CD4-positive, alpha-beta T cell (primary cell): ENCODE measurements around the gene ARL5A. TPM values are rescaled to one million over a fixed set of nuclear protein-coding genes. Genes with fewer than 3 reads are reported as not detected.
"Not testable (repeated sequence)": the region's sequence is repeated elsewhere in the genome, so short reads cannot be mapped to it uniquely, and the experiment has no call there.

Experiments used
- ATAC-seq: fragments of 200-7000 bp; cut with Tn5 transposase; one replicate; pipeline ENCODE4 v1.10.0; 2022; ENCODE audit warnings: mild to moderate bottlenecking; ENCODE audit not compliant: poor library complexity
- CTCF ChIA-PET: fragments of 350-600 bp; sonication (Branson Sonifier 250); formaldehyde crosslinking; loops from one replicate; lab custom pipeline; 2021; ENCODE audit warnings: antibody characterized with exemption, inconsistent platforms; lab: Charles Lee
- POLR2A ChIA-PET: fragments of 350-600 bp; sonication (Branson Sonifier 250); formaldehyde crosslinking; loops from one replicate; lab custom pipeline; 2021; ENCODE audit warnings: antibody characterized with exemption, inconsistent platforms; lab: Charles Lee
- DNase-seq, 14 experiments: peaks; one replicate each; pipeline ENCODE4 v3.0.0-alpha.2; 2013 to 2020; ENCODE audit warnings: mixed read lengths in 2 of 14
- H3K27ac ChIP-seq, 2 donors: one replicate each; pipeline versions ENCODE4 v1.5.1 to v1.7.0; 2013; ENCODE audit warnings: low read length in 2 of 2, low read depth in 1 of 2, mild to moderate bottlenecking in 1 of 2
- H3K27me3 ChIP-seq, 2 experiments: 1 replicate in 1 of 2; 2 replicates in 1 of 2; pipeline versions ENCODE4 v1.6.1 to v1.7.0; 2013; ENCODE audit warnings: low read length in 2 of 2, control low read depth in 1 of 2, mild to moderate bottlenecking in 1 of 2, moderate library complexity in 1 of 2; ENCODE audit not compliant: insufficient read depth in 2 of 2, control insufficient read depth in 1 of 2
- H3K36me3 ChIP-seq: one replicate; pipeline ENCODE4 v1.6.1; 2013; ENCODE audit warnings: low read length, control low read depth; ENCODE audit not compliant: insufficient read depth
- H3K4me1 ChIP-seq: one replicate; pipeline ENCODE4 v1.6.1; 2013; ENCODE audit warnings: low read length, control low read depth; ENCODE audit not compliant: insufficient read depth
- H3K4me3 ChIP-seq: one replicate; pipeline ENCODE4 v1.5.1; 2013; ENCODE audit warnings: mild to moderate bottlenecking, low read length, moderate library complexity
- H3K9me3 ChIP-seq, 2 experiments: 1 replicate in 1 of 2; 2 replicates in 1 of 2; pipeline versions ENCODE4 v1.6.1 to v1.7.0; 2013; ENCODE audit warnings: low read length in 2 of 2, mild to moderate bottlenecking in 2 of 2, control low read depth in 1 of 2, moderate library complexity in 1 of 2; ENCODE audit not compliant: control insufficient read depth in 1 of 2, insufficient read depth in 1 of 2
- H3K27ac Mint-ChIP-seq: one replicate; pipeline ENCODE4 v1.8.0; 2020; ENCODE audit warnings: mixed read lengths
- H3K27me3 Mint-ChIP-seq: one replicate; pipeline ENCODE4 v1.8.0; 2021; ENCODE audit warnings: mixed read lengths
- H3K36me3 Mint-ChIP-seq: one replicate; pipeline ENCODE4 v1.8.0; 2021; ENCODE audit warnings: low read depth, mixed read lengths
- H3K4me1 Mint-ChIP-seq: one replicate; pipeline ENCODE4 v1.8.0; 2021; ENCODE audit warnings: low read depth, mixed read lengths
- H3K4me3 Mint-ChIP-seq: one replicate; pipeline ENCODE4 v1.8.0; 2020; ENCODE audit warnings: mild to moderate bottlenecking, mixed read lengths
- H3K9me3 Mint-ChIP-seq: one replicate; pipeline ENCODE4 v1.8.0; 2020; ENCODE audit warnings: mixed read lengths
- intact Hi-C, 2 experiments: fragments of 100-400 bp; cut with DNase I in 1 of 2; cut with micrococcal nuclease in 1 of 2; formaldehyde crosslinking; loops; one replicate each; pipeline versions ENCODE4 v1.15.1 to v1.9.0; 2023 to 2025; cut with DNase I, micrococcal nuclease
- total RNA-seq, 174 experiments: library from RNA in 2 of 174; stranded (reverse) in 2 of 174; gene quantifications; one replicate each; pipeline ENCODE4 v1.2.3 and lab custom pipeline; 2021 to 2026
- TF ChIP-seq, protein P1 (sequence below): fragments of 200-600 bp; IDR thresholded peaks from one replicate; pipeline ENCODE4 v1.8.0; 2022; ENCODE audit warnings: antibody characterized with exemption, mild to moderate bottlenecking

ARL5A gene
- total RNA-seq, 2 experiments from 2014 or later: 16.9 to 20.5 TPM

DNA sequence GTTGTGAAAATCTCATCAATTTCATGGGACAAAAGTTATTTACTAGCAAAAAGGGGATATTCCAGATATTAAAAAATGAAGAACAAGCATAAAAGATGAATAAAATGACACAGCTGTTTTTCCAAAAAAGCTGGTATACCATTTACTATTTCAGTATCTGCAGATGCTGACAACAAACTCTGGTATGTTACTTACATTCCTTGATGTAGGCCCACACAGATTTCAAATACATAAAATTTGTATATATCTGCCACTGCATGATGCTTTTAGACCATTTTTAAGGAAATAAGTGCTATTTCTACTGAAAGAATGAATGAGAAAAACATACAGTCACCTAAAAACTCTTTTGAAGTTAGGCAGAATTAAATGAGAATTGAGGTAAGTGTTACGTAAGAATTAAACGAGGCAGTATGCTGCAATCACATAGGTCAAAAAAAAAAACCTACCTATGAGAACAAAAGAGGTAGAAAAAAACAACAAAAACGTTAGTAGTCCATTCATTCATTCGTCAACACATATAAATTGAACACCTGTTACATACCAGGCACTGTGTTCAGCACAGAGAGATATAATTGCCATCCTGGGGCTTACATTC lies 32.5 kb downstream of the ARL5A start:
- H3K27ac ChIP-seq: no peak overlapping the region
- H3K36me3 Mint-ChIP-seq: peaks cover 45% of the 10 kb centered on the region
- H3K4me3 Mint-ChIP-seq: no peak overlapping the region
- ChIA-PET CTCF (no interaction called here), POLR2A (no interaction called here)
- no peaks in the 10 kb centered on the region for H3K9me3 Mint-ChIP-seq
- intact Hi-C loops: no loop called here
- no peaks in the 10 kb centered on the region for H3K4me1 ChIP-seq
- ATAC-seq (no peak), DNase-seq (no peak)
- TF ChIP-seq, protein P1, sequence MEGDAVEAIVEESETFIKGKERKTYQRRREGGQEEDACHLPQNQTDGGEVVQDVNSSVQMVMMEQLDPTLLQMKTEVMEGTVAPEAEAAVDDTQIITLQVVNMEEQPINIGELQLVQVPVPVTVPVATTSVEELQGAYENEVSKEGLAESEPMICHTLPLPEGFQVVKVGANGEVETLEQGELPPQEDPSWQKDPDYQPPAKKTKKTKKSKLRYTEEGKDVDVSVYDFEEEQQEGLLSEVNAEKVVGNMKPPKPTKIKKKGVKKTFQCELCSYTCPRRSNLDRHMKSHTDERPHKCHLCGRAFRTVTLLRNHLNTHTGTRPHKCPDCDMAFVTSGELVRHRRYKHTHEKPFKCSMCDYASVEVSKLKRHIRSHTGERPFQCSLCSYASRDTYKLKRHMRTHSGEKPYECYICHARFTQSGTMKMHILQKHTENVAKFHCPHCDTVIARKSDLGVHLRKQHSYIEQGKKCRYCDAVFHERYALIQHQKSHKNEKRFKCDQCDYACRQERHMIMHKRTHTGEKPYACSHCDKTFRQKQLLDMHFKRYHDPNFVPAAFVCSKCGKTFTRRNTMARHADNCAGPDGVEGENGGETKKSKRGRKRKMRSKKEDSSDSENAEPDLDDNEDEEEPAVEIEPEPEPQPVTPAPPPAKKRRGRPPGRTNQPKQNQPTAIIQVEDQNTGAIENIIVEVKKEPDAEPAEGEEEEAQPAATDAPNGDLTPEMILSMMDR: no peak
- H3K36me3 ChIP-seq: peaks cover 3% of the 10 kb centered on the region
- H3K4me3 ChIP-seq: no peak overlapping the region
- peaks cover 0 to 4% of the 10 kb centered on the region in 2 experiments for H3K9me3 ChIP-seq
- no peaks in the 10 kb centered on the region for H3K27me3 Mint-ChIP-seq
- H3K4me1 Mint-ChIP-seq: no peaks in the 10 kb centered on the region
- H3K27ac Mint-ChIP-seq: no peak overlapping the region
- no peaks in the 10 kb centered on the region for H3K27me3 ChIP-seq

DNA sequence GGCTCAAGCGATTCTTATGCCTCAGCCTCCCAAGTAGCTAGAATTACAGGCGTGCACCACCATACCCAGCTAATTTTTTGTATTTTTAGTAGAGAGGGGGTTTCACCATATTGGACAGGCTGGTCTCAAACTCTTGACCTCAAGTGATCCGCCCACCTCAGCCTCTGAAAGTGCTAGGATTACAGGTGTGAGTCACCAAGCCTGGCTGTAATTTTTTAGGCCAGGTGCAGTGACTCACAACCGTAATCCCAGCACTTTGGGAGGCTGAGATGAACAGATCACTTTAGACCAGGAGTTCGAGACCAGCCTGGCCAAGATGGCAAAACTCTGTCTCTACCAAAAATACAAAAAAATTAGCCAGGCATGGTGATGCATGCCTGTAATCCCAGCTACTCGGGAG lies 33.8 kb downstream of the ARL5A start:
- H3K27ac Mint-ChIP-seq, POLR2A ChIA-PET, DNase-seq, H3K27me3 ChIP-seq, H3K27me3 Mint-ChIP-seq, H3K9me3 Mint-ChIP-seq, ATAC-seq, H3K36me3 ChIP-seq, H3K27ac ChIP-seq, CTCF ChIA-PET, H3K4me1 ChIP-seq, intact Hi-C loops, H3K4me3 Mint-ChIP-seq, H3K9me3 ChIP-seq, H3K4me3 ChIP-seq, H3K4me1 Mint-ChIP-seq: not testable (repeated sequence)
- H3K36me3 Mint-ChIP-seq: peaks cover 45% of the 10 kb centered on the region

DNA sequence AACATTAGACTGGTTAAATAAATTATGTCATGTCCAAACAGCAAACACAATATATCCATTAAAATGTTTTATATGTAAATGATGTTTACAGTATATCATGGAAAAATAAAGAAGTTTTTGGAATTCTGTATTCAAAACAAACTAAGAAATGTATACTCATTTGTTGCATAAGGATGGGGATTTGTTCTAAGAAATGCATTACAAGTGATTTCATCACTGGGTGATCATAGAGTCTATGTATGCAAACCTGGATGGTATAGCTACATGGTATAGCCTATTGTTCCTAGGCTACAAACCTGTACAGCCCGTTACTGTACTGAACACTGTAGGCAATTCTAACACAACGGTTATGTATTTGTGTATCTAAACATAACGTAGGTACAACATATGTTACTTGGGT lies 35.1 kb downstream of the ARL5A start:
- TF ChIP-seq, protein P1: no peak
- intact Hi-C loops: no loop called here
- Histone ChIP-seq H3K4me3 (no peak overlapping the region), H3K27me3 (no peaks in the 10 kb centered on the region), H3K27ac (no peak overlapping the region), H3K4me1 (no peaks in the 10 kb centered on the region), H3K9me3 (peaks cover 0 to 4% of the 10 kb centered on the region in 2 experiments), H3K36me3 (peaks cover 3% of the 10 kb centered on the region)
- ATAC-seq (no peak), DNase-seq (no peak)
- Mint-ChIP-seq H3K27ac (no peak overlapping the region), H3K9me3 (no peaks in the 10 kb centered on the region), H3K36me3 (peaks cover 45% of the 10 kb centered on the region), H3K4me1 (no peaks in the 10 kb centered on the region), H3K4me3 (no peak overlapping the region), H3K27me3 (no peaks in the 10 kb centered on the region)
- CTCF ChIA-PET: no interaction called here
- POLR2A ChIA-PET: no interaction called here

DNA sequence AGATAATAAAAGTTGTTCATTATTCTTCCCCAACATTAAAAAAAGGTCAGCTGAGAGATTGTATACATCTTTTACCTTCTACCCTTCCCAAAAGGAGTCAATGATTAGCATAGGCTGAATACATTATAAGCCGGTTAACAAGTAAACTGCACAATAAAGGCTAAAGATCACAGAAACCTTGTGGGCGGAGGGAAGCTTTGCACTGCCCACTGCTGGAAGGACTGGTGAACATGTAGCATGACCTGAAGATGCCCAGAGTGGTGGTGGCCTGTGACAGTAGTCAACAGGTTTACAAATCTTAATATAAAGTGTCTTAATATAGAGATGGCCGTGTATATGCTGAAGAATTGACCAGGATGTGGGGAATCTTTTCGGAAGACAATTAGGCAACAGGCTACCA lies 35.6 kb downstream of the ARL5A start:
- Mint-ChIP-seq H3K27me3 (no peaks in the 10 kb centered on the region), H3K4me3 (no peak overlapping the region), H3K4me1 (no peaks in the 10 kb centered on the region), H3K36me3 (peaks cover 49% of the 10 kb centered on the region), H3K27ac (no peak overlapping the region), H3K9me3 (no peaks in the 10 kb centered on the region)
- peaks cover 3% of the 10 kb centered on the region for H3K36me3 ChIP-seq
- ChIA-PET CTCF (no interaction called here), POLR2A (no interaction called here)
- intact Hi-C loops: no loop called here
- H3K27ac ChIP-seq: no peak overlapping the region
- DNase-seq: no peak
- peaks cover 0 to 4% of the 10 kb centered on the region in 2 experiments for H3K9me3 ChIP-seq
- ATAC-seq: no peak
- no peaks in the 10 kb centered on the region for H3K27me3 ChIP-seq
- TF ChIP-seq, protein P1: no peak
- no peak overlapping the region for H3K4me3 ChIP-seq
- no peaks in the 10 kb centered on the region for H3K4me1 ChIP-seq
